ENCODE results near the gene DMD. TPM values are rescaled to one million over a fixed set of nuclear protein-coding genes. Genes with fewer than 3 reads are reported as not detected.

DMD gene
- total RNA-seq, 1 donor from 2014 or later: 2.5 TPM

DNA sequence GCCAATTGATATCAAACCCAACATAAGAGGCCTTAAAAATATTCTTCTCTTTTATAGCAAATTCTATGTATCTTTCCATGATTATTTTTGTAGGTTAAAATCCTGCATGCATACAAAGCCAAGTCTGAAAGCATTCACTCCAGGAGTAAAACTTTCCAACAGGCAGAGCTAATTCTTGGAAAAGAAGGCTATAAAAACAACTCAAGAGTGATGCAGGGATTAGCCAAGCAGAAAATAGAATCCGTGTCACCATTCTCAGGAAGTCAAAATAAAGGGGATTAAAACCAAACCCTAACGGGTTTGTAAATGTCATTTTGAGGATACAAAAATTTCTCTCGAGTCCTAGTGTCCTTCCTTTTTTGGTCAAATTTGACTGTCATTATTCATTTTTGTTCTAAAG, 412.4 kb downstream of the DMD start:
- TF ChIP-seq, protein P1, sequence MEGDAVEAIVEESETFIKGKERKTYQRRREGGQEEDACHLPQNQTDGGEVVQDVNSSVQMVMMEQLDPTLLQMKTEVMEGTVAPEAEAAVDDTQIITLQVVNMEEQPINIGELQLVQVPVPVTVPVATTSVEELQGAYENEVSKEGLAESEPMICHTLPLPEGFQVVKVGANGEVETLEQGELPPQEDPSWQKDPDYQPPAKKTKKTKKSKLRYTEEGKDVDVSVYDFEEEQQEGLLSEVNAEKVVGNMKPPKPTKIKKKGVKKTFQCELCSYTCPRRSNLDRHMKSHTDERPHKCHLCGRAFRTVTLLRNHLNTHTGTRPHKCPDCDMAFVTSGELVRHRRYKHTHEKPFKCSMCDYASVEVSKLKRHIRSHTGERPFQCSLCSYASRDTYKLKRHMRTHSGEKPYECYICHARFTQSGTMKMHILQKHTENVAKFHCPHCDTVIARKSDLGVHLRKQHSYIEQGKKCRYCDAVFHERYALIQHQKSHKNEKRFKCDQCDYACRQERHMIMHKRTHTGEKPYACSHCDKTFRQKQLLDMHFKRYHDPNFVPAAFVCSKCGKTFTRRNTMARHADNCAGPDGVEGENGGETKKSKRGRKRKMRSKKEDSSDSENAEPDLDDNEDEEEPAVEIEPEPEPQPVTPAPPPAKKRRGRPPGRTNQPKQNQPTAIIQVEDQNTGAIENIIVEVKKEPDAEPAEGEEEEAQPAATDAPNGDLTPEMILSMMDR (IDR thresholded peaks at IDR 0.05; ENCODE audit: insufficient read depth, low read length, poor library complexity, severe bottlenecking): no peak
- Histone ChIP-seq H3K4me3 (ENCODE audit: low read depth, low read length) (no peak overlapping the region), H3K36me3 (ENCODE audit: control insufficient read depth, insufficient read depth, low read length) (no peaks in the 10 kb centered on the region), H3K27me3 (ENCODE audit: control insufficient read depth, insufficient read depth, low read length) (no peaks in the 10 kb centered on the region)
- no peak for DNase-seq (ENCODE audit: low read depth)

DNA sequence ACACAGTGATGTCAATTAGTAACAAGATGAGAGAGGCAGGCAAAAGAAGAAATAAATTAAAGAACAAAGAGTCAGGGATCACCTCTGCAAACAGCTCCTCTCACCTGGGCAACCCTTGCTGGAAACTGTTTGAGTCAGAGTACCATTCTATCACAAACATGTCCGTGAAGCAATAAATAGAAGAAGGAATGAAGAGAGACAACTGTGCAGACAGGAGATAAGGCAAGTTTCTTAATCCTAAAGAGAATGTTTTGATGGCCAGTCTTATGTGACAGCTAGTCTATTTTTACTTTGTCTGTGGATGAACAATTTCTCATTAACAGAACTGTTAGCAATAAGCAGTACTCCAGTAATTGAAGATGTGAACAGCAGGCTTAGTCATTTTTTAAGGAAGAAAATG, 422.4 kb downstream of the DMD start:
- H3K4me3 ChIP-seq (ENCODE audit: low read depth, low read length): no peak overlapping the region
- TF ChIP-seq, protein P1 (IDR thresholded peaks at IDR 0.05; ENCODE audit: insufficient read depth, low read length, poor library complexity, severe bottlenecking): no peak
- H3K36me3 ChIP-seq (ENCODE audit: control insufficient read depth, insufficient read depth, low read length): no peaks in the 10 kb centered on the region
- H3K27me3 ChIP-seq (ENCODE audit: control insufficient read depth, insufficient read depth, low read length): no peaks in the 10 kb centered on the region
- DNase-seq (ENCODE audit: low read depth): no peak

DNA sequence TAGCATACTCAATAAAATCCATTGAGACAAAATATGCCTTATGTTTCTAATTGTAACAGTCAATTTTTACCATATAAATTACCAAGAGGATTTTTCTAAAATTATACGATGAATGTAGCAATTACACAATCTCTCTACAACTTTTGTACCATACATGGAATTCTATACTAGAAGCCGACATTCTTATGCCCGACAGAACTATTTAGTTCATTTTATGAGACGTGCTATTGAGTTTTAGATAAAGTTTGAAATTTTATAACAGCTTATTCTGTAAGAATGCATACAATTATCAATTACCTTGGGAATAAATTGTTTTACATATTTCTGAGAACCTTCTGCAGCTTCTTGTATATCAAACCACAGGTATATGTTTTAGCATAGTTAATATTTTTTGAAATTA, 431.2 kb downstream of the DMD start:
- no peak for DNase-seq (ENCODE audit: low read depth)
- TF ChIP-seq, protein P1 (IDR thresholded peaks at IDR 0.05; ENCODE audit: insufficient read depth, low read length, poor library complexity, severe bottlenecking): no peak

DNA sequence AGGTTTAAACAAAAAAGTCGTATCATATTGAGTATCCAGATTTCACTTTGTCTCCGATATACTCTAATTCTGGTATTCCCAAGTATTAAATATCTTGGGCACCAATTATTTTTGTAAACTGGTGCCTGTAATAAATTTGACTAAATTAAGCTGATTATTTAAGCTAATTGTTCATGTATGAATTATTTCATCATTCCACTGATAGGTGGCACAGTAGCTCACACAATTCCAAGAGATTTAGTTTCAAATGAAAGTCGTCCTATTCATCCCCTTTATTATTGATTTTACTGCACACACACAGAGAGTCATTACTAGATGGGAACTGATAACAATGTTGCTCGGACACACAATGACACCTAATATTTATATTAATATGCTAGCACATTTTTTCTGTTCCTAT, 432.4 kb downstream of the DMD start:
- DNase-seq (ENCODE audit: low read depth): no peak
- H3K4me3 ChIP-seq (ENCODE audit: low read depth, low read length): no peak overlapping the region
- H3K27me3 ChIP-seq (ENCODE audit: control insufficient read depth, insufficient read depth, low read length): no peaks in the 10 kb centered on the region
- H3K36me3 ChIP-seq (ENCODE audit: control insufficient read depth, insufficient read depth, low read length): no peaks in the 10 kb centered on the region
- TF ChIP-seq, protein P1 (IDR thresholded peaks at IDR 0.05; ENCODE audit: insufficient read depth, low read length, poor library complexity, severe bottlenecking): no peak

More for the DNA sequence above, 431.2 kb downstream of the DMD start:
- H3K27me3 ChIP-seq (ENCODE audit: control insufficient read depth, insufficient read depth, low read length): no peaks in the 10 kb centered on the region
- H3K36me3 ChIP-seq (ENCODE audit: control insufficient read depth, insufficient read depth, low read length): no peaks in the 10 kb centered on the region
- H3K4me3 ChIP-seq (ENCODE audit: low read depth, low read length): no peak overlapping the region

DNA sequence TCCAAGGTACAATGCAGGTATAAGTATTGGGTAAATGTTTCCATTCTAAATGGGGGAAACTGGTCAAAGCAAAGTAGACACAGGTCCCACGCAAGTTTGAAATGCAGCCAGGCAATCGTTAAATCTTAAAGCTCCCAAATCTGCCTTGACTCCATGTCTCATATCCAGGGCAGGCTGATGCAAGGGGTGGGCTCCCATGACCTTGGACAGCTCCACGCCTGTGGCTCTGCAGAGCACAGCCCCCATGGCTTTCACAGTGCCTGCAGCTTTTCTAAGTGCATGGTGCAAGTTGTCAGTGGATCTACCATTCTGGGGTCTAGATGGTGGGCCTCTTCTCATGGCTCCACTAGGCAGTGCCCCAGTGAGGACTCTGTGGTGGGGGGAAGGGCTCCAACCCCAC, 436.4 kb downstream of the DMD start:
- no peaks in the 10 kb centered on the region for H3K27me3 ChIP-seq (ENCODE audit: control insufficient read depth, insufficient read depth, low read length)
- no peak overlapping the region for H3K4me3 ChIP-seq (ENCODE audit: low read depth, low read length)
- no peak for DNase-seq (ENCODE audit: low read depth)
- H3K36me3 ChIP-seq (ENCODE audit: control insufficient read depth, insufficient read depth, low read length): no peaks in the 10 kb centered on the region
- TF ChIP-seq, protein P1 (IDR thresholded peaks at IDR 0.05; ENCODE audit: insufficient read depth, low read length, poor library complexity, severe bottlenecking): no peak

DNA sequence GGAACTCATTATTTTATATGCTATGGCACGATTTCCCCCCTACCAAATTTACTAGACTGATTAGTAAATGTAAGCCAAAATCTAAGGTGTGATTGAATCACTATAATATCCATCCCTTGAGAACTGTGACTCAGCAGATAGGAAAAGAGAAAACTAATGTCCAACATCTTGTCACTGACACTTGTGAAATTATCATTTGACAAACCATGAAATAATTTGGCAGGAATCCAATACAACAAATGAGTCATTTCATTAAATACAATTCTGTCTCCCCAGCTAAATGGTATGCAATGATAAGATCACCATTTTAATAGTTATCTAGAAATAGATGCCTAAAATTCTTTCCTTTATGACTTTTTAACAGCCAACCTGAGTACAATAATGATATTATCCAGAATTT, 462.3 kb downstream of the DMD start:
- DNase-seq (ENCODE audit: low read depth): no peak
- no peak overlapping the region for H3K4me3 ChIP-seq (ENCODE audit: low read depth, low read length)

More for the DNA sequence above, 462.3 kb downstream of the DMD start:
- TF ChIP-seq, protein P1 (IDR thresholded peaks at IDR 0.05; ENCODE audit: insufficient read depth, low read length, poor library complexity, severe bottlenecking): no peak
- Histone ChIP-seq H3K36me3 (ENCODE audit: control insufficient read depth, insufficient read depth, low read length) (no peaks in the 10 kb centered on the region), H3K27me3 (ENCODE audit: control insufficient read depth, insufficient read depth, low read length) (no peaks in the 10 kb centered on the region)

Data from kidney epithelial cell (primary cell).